Natural killer cell treated with Interleukin-12 subunit alpha and Interleukin-12 subunit beta and Interleukin-15 and Interleukin-18, amount 100 ng/mL, for 72 hours (primary cell): Measurements from ENCODE around the gene VAV1. TPM values are rescaled to one million over a fixed set of nuclear protein-coding genes. Genes with fewer than 3 reads are reported as not detected.

Experiments
- ATAC-seq, 2 donors: fragments of 150-1000 bp; cut with Tn5 transposase in 1 of 2; sonication (Bioruptor Pico), chemical (Tn5 transposase) in 1 of 2; 2 replicates each; pipeline ENCODE4 v1.10.0; 2021
- DNase-seq: peaks from one replicate; pipeline ENCODE4 v3.0.0; 2022; ENCODE audit warnings: low spot score
- H3K27ac Mint-ChIP-seq, 2 donors: 1 replicate in 1 of 2; 2 replicates in 1 of 2; pipeline ENCODE4 v1.8.0; 2022; ENCODE audit warnings: mixed read lengths in 2 of 2, mild to moderate bottlenecking in 1 of 2, moderate library complexity in 1 of 2
- H3K27me3 Mint-ChIP-seq, 2 donors: 1 replicate in 1 of 2; 2 replicates in 1 of 2; pipeline ENCODE4 v1.8.0; 2022; ENCODE audit warnings: mixed read lengths in 2 of 2
- H3K36me3 Mint-ChIP-seq: one replicate; pipeline ENCODE4 v1.8.0; 2022; ENCODE audit warnings: mixed read lengths
- H3K4me1 Mint-ChIP-seq, 2 donors: 1 replicate in 1 of 2; 2 replicates in 1 of 2; pipeline ENCODE4 v1.8.0; 2022; ENCODE audit warnings: low read depth in 2 of 2, mixed read lengths in 2 of 2, mild to moderate bottlenecking in 1 of 2
- H3K4me3 Mint-ChIP-seq: one replicate; pipeline ENCODE4 v1.8.0; 2022; ENCODE audit warnings: mixed read lengths
- H3K9me3 Mint-ChIP-seq: 2 replicates; pipeline ENCODE4 v1.8.0; 2022; ENCODE audit warnings: mixed read lengths
- total RNA-seq, 2 donors: library from RNA; stranded (reverse); gene quantifications; one replicate each; pipeline ENCODE4 v1.2.3, GENCODE V29; 2022

Gene VAV1
- total RNA-seq, 2 donors from 2014 or later, result 166 to 167 TPM

- no peak for ATAC-seq
- Mint-ChIP-seq H3K4me1 (peaks cover 16 to 22% of the 10 kb centered on the region in 2 donors), H3K27ac (no peak overlapping the region), H3K9me3 (no peaks in the 10 kb centered on the region), H3K4me3 (no peak overlapping the region), H3K27me3 (no peaks in the 10 kb centered on the region), H3K36me3 (no peaks in the 10 kb centered on the region)
- no peak for DNase-seq
Measured at GRCh38 chr19:6733338-6734095, 39.0 kb upstream of the VAV1 start.

- no peaks in the 10 kb centered on the region for H3K27me3 Mint-ChIP-seq
- H3K4me3 Mint-ChIP-seq, result no peak overlapping the region
- no peak overlapping the region for H3K27ac Mint-ChIP-seq
- ATAC-seq (no peak), DNase-seq (no peak)
- H3K9me3 Mint-ChIP-seq, result no peaks in the 10 kb centered on the region
- peaks cover 23 to 28% of the 10 kb centered on the region in 2 donors for H3K4me1 Mint-ChIP-seq
- H3K36me3 Mint-ChIP-seq, result no peaks in the 10 kb centered on the region
Measured at GRCh38 chr19:6734096-6734696, 38.3 kb upstream of the VAV1 start.

- Mint-ChIP-seq H3K9me3 (no peaks in the 10 kb centered on the region), H3K4me1 (peaks cover 26 to 30% of the 10 kb centered on the region in 2 donors), H3K27ac (peak overlapping the region; percentile 90 to 99)
Measured at GRCh38 chr19:6735181-6735911, 37.2 kb upstream of the VAV1 start.

GRCh38 chr19:6736169-6736916, 36.2 kb upstream of the VAV1 start:
- peak overlapping the region; percentile 90 to 99 for H3K27ac Mint-ChIP-seq
- DNase-seq, result peak; percentile 89
- ATAC-seq, result peak; percentile 23 to 33
- H3K4me3 Mint-ChIP-seq, result peak overlapping the region; percentile 93
- no peaks in the 10 kb centered on the region for H3K27me3 Mint-ChIP-seq
- peaks cover 26 to 36% of the 10 kb centered on the region in 2 donors for H3K4me1 Mint-ChIP-seq
- H3K36me3 Mint-ChIP-seq, result no peaks in the 10 kb centered on the region
- H3K9me3 Mint-ChIP-seq, result no peaks in the 10 kb centered on the region

More at GRCh38 chr19:6735181-6735911, 37.2 kb upstream of the VAV1 start:
- DNase-seq (no peak), ATAC-seq (no peak)
- no peaks in the 10 kb centered on the region for H3K27me3 Mint-ChIP-seq
- H3K4me3 Mint-ChIP-seq, result peak overlapping the region; percentile 93
- no peaks in the 10 kb centered on the region for H3K36me3 Mint-ChIP-seq

DNA sequence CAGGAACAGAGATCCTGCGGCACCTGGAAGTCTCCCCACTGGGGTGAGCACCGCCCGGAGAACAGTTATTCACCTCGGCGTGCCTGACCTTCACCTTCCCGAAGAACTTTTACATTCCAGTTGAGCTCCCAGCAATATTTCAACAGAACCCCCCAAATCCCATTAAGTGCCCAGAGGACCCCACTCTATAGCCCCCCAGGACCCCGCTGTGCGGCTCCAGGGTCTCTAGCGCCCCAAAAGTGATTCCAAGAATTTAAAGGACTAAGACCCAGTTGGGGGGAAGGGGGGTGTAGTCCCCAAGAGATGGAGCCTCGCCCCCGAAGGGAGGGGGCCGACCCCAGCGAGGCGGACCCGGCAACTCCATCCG, 35.6 kb upstream of the VAV1 start:
- Mint-ChIP-seq H3K36me3 (no peaks in the 10 kb centered on the region), H3K4me1 (peaks cover 26 to 38% of the 10 kb centered on the region in 2 donors), H3K4me3 (peak overlapping the region; percentile 93), H3K27me3 (no peaks in the 10 kb centered on the region), H3K27ac (peak overlapping the region; percentile 90 to 99), H3K9me3 (no peaks in the 10 kb centered on the region)
- no peak for ATAC-seq
- no peak for DNase-seq

- no peaks in the 10 kb centered on the region for H3K9me3 Mint-ChIP-seq
- ATAC-seq (peak; percentile 86 to 88), DNase-seq (peak; percentile 99)
- H3K27ac Mint-ChIP-seq, result peak within 1 kb of the TSS; percentile 90 to 99
- no peaks in the 10 kb centered on the region for H3K27me3 Mint-ChIP-seq
- H3K4me1 Mint-ChIP-seq, result peaks cover 26 to 40% of the 10 kb centered on the region in 2 donors
- H3K36me3 Mint-ChIP-seq, result no peaks in the 10 kb centered on the region
- H3K4me3 Mint-ChIP-seq, result peak within 1 kb of the TSS; percentile 93
Measured at GRCh38 chr19:6737284-6737872, 35.1 kb upstream of the VAV1 start, which contains the start of gene GPR108. Gene GPR108, minus strand, starts transcription at chr19:6737580. Its CDS starts 4 bp downstream, at chr19:6737576.

- no peaks in the 10 kb centered on the region for H3K9me3 Mint-ChIP-seq
- DNase-seq, result peak; percentile 85
- H3K4me3 Mint-ChIP-seq, result peak overlapping the region; percentile 90
- peaks cover 26 to 44% of the 10 kb centered on the region in 2 donors for H3K4me1 Mint-ChIP-seq
- no peaks in the 10 kb centered on the region for H3K27me3 Mint-ChIP-seq
- H3K27ac Mint-ChIP-seq, result peak overlapping the region; percentile 90 to 99
- no peaks in the 10 kb centered on the region for H3K36me3 Mint-ChIP-seq
- peak; percentile 22 to 26 for ATAC-seq
Measured at GRCh38 chr19:6737873-6738786, 34.4 kb upstream of the VAV1 start.

- Mint-ChIP-seq H3K4me1 (peaks cover 26 to 48% of the 10 kb centered on the region in 2 donors), H3K36me3 (peaks cover 4% of the 10 kb centered on the region), H3K27me3 (no peaks in the 10 kb centered on the region), H3K9me3 (no peaks in the 10 kb centered on the region), H3K4me3 (peak overlapping the region; percentile 90), H3K27ac (peak overlapping the region; percentile 90 to 99)
- ATAC-seq (no peak), DNase-seq (no peak)
Measured at GRCh38 chr19:6738787-6739389, 33.6 kb upstream of the VAV1 start.

DNA sequence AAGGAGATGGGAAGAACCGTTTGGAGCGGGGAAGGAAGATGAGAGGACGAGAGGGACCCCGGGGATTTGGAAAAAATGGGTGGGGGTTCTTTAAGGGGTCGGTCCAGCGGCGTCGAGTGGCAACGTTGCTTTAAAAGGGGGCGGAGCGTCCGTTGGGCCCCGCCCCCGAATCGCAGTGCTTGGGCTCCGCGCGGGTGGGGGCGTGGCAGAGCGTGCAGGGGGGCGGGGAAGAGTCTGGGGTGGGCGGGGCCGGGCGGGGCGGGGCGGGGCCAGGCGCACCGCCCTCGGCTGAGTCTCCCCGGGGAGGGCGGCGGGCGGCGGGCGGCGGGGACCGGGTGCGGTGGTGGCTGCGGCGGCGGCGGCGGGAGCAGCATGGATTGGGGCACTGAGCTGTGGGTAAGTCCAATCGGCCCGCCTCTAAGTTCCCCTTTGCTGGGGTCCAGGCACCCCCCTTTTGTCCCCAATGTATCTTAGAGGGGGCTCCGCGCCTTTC, 33.1 kb upstream of the VAV1 start, which contains the start of gene TRIP10:
TRIP10 (plus strand) TSS at position 291 of the 493 bp plus-strand sequence; CDS start at position 373, 82 bp downstream.
- ATAC-seq, result peak; percentile 37 to 55
- peak within 1 kb of the TSS; percentile 90 to 99 for H3K27ac Mint-ChIP-seq
- DNase-seq, result peak; percentile 88
- no peaks in the 10 kb centered on the region for H3K27me3 Mint-ChIP-seq
- H3K4me1 Mint-ChIP-seq, result peaks cover 26 to 52% of the 10 kb centered on the region in 2 donors
- H3K9me3 Mint-ChIP-seq, result no peaks in the 10 kb centered on the region
- peaks cover 9% of the 10 kb centered on the region for H3K36me3 Mint-ChIP-seq
- peak within 1 kb of the TSS; percentile 90 for H3K4me3 Mint-ChIP-seq

- no peaks in the 10 kb centered on the region for H3K27me3 Mint-ChIP-seq
Measured at GRCh38 chr19:6739883-6740588, 32.5 kb upstream of the VAV1 start.

DNA sequence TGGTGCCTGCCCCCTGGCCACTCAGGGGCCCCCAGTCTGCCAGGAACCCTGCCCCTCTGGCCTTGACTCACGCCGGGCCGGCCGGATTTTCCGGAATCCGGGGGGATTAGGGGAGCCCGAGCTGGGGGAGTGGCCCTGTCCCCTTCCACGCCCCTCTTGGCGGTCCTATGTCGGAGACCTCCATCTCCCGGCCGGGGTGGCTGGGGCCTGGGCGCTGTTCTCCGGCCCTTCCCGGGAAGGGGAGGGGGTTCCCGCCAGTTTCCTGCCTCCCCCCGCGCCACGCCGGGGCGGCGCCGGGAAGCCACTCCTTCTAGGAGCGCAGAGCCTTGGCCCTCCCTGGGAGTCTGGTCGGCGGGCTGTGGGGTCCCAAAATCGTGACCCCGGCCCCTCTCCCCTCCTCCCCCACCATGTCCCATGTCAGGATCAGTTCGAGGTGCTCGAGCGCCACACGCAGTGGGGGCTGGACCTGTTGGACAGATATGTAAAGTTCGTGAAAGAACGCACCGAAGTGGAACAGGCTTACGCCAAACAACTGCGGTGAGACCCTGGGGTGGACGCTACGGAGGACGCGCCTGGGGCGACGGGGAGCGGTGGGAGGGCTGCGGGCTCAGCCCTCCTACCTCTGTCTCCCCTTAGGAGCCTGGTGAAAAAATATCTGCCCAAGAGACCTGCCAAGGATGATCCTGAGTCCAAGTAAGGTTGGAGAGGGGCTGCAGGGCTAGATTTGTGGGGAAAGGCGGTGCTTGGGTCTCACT, 31.7 kb upstream of the VAV1 start:
- ATAC-seq (no peak), DNase-seq (peak; percentile 80)
- Mint-ChIP-seq H3K9me3 (no peaks in the 10 kb centered on the region), H3K36me3 (peaks cover 9% of the 10 kb centered on the region), H3K4me3 (peak overlapping the region; percentile 79), H3K4me1 (peaks cover 26 to 50% of the 10 kb centered on the region in 2 donors), H3K27ac (peak overlapping the region; percentile 14 to 53), H3K27me3 (no peaks in the 10 kb centered on the region)

More at GRCh38 chr19:6739883-6740588, 32.5 kb upstream of the VAV1 start:
- H3K9me3 Mint-ChIP-seq, result no peaks in the 10 kb centered on the region
- H3K36me3 Mint-ChIP-seq, result peaks cover 9% of the 10 kb centered on the region
- peak overlapping the region; percentile 79 for H3K4me3 Mint-ChIP-seq
- H3K4me1 Mint-ChIP-seq, result peaks cover 26 to 50% of the 10 kb centered on the region in 2 donors
- peak; percentile 84 for DNase-seq
- peak overlapping the region in 1 of 2 donors; percentile 53 for H3K27ac Mint-ChIP-seq
- peak in 1 of 2 donors; percentile 15 for ATAC-seq
